ENCODE data around the gene PSAT1.

- TF ChIP-seq GATA2 (IDR thresholded peaks at IDR 0.05; ENCODE audit: low read depth, low read length) (no peak), GATA3 (IDR thresholded peaks at IDR 0.05; ENCODE audit: low read depth, low read length) (no peak)
These were observed 14.2 kb downstream of the PSAT1 start for GRCh38 chr9:78311075-78311474.
